ENCODE data around the gene DAND5. TPM values are rescaled to one million over a fixed set of nuclear protein-coding genes. Genes with fewer than 3 reads are reported as not detected.
"Not testable (repeated sequence)": the region's sequence is repeated elsewhere in the genome, so short reads cannot be mapped to it uniquely, and the experiment has no call there.

The DAND5 gene
- total RNA-seq, 1 donor from 2014 or later, result not detected

DNA sequence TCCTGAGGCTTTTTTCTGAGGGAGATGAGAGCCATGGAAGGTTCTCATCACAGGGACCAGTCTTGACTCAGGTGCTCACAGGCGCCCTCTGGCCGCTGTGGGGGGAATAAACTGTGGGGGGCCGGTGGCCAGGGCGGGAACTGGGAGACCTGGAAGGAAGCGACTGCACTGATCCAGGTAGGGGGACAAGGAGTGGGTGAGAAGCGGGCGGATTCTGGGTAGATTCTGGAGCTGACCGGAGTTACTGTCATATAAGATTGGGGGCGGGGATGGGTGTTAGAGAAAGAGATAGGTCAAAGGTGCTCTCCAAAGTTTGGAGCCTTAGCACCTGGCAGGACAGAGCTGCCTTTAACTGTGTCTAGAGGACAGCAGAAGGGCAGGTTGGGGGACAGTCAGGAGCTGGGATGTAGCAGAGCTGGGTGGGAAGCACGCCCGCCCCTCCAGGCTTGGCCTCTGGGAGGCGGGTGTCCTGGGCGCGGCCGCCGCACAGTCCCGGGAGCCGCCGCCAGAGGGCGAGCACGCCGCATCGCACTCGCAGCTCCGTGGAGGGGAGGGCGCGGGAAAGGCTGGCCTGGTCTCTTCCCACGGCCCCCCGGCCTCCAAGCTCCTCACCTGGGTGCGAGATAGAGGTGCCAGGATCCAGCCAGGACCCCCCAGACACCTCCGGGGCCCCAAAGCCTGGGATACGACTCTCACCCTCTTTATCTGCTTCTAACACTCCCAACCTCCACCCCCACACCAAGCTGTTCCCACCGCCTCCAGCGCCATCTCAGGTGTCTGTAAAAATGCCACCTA lies 4.2 kb upstream of the DAND5 start:
- peak; percentile 83 for DNase-seq (ENCODE audit: low read depth)

DNA sequence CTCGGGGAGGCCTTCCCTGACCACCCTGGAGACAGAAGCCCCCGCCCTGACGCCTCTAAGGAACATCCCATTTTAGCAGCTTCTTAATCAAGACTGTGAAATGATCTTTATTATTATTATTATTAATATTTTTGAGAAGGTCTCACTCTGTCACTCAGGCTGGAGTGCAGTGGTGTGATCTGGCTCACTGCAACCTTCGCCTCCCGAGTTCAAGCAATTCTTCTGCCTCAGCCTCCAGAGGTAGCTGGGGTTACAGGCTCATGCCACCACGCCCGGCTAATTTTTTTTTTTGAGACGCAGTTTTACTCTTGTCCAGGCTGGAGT lies 3.6 kb upstream of the DAND5 start:
- no peak for DNase-seq (ENCODE audit: low read depth)

DNA sequence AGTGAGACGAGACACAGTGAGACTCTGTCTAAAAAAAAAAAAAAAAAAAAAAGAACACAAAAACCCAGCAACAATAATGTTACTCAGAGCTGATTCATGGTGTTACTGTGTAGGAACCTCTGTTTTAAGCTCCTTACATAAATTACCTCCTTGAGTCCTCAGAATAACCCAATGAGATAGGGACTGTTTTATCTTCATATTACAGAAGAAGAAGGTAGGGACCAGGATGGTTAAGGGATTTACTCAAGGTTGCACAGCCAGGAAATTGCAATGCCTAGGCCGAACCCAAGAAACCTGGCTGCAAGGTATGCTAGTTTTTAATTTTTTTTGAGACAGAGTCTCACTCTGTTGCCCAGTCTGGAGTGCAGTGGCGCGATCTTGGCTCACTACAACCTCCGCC lies 1.5 kb upstream of the DAND5 start:
- no peak for DNase-seq (ENCODE audit: low read depth)

DNA sequence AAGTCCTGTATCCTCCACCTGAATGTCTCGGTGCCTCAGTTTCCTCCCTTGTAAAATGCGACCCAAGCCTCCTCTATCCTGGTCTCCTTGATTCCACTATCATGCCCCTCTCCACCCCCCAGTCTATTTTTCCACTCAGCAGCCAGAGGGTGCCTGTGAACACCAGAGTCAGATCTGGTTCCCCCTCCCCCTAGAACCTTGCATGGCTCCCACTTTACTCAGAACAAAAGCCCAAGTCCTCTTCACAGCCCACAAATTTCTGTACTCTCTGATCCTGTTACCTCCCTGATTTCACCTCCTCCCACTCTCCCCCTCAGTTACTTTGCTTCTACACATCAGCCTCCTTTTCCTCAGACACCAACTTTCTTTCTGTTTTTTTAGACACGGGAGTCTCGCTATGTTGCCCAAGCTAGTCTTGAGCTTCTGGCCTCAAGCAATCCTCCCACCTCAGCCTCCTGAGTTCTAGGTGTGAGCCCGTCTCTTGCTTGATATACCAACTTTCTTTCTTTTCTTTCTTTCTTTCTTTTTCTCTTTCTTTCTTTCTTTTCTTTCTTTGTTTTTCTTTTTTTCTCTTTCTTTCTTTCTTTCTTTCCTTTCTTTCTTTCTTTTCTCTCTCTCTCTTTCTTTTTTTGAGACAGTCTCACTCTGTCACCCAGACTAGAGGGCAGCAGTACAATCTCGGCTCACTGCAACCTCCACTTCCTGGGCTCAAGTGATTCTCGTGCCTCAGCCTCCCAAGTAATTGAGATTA lies 869 bp downstream of the DAND5 start:
- no peak for DNase-seq (ENCODE audit: low read depth)

DNA sequence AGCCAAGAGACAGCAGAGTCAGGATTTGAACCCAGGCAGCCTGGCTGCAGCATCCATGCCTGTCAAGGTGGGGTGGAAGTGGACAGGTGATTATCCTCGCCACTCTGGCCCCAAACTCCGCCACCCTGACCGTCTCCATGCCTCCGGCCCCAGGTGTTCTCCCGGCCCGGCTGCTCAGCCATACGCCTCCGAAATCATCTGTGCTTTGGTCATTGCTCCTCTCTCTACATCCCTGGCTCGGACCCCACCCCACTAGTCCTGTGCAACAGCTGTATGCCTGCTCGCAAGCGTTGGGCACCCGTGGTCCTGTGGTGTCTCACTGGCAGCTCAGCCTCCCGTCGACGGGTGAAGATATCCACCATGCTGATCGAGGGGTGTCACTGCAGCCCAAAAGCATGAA lies 3.9 kb downstream of the DAND5 start:
- no peak for DNase-seq (ENCODE audit: low read depth)

DNA sequence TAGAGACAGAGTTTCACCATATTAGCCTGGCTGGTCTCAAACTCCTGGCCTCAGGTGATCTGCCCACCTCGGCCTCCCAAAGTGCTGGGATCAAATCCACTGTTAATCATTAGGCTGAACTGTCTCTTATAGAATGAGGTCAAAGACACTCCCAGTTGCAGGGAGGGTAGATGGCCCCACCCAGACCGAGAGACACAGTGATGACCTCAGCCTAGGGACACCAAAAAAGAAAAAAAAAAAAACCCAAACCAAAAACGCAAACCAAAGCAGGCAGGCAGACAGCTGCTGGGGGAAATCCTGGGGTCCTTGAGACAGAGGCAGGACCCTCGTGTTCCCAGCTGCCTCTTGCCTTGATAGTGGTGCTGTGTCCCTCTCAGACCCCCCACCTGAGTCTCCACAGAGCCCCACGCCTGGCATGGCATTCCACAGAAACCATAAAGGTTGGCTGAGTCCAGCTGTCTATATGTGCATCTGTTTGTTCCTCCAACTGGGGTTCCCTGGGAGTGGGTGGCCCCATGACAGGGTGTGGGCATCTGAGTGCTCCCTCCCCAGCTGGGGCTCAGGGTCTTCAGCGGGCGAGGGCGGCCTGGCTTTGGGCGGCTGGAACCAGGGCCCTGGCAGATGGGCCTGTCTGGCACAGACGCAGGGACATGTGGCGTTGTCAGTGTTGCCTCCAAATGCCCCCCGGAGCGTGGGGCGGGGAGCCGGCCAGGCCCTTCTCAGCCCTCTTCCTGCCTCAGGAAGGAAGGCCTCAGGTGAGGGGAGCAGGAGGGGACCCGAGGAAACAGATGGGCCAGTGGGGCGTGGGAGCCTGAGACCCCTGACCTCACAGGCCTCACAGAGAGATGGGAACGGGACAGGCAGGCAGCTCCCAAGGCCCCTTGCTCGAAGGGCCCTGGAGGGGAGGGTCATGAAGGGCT lies 5.2 kb downstream of the DAND5 start:
- peak; percentile 38 for DNase-seq (ENCODE audit: low read depth)

DNA sequence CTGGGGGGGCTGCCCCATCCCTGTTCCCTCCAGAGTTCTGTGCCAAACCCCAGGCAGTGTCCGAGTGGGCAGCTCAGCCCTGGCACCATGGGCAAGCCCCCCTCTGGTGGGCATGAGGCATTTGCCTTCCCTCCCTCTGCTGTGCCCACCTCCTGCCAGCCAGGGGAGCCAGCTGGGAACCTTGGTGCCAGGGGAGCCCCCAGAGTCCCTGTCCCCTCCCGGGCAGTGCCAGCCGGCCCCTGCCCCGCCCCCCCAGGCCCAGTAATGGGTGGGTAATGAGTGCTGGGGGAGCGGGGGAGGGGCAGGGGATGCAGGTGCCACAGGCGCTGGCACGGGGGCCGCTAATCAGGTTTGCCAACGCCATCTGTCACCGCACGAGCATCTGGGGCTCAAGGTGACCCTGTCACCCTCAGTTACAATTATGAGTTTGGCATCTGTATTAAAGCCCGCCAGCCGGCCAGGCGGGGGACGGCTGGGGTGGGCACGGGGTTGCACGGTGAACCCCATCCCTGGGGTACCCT lies 5.9 kb downstream of the DAND5 start:
- DNase-seq (ENCODE audit: low read depth), result no peak

DNA sequence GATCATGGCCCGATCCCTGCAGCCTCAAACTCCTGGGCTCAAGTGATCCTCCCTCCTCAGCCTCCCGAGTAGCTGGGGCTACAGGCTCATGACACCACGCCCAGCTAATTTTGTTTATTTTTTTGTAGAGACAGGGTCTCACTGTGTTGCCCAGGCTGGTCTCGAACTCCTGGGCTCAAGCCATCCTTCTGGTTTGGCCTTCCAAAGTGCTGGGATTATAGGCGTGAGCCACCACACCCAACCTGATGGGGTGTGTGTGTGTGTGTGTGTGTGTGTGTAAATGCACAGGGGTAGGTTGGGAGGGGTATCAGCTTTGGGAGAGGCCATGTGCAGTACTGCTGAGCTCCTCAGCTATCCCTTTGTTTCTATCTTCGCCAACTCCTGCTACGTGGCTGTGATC lies 6.7 kb downstream of the DAND5 start:
- not testable (repeated sequence) for DNase-seq (ENCODE audit: low read depth)

DNA sequence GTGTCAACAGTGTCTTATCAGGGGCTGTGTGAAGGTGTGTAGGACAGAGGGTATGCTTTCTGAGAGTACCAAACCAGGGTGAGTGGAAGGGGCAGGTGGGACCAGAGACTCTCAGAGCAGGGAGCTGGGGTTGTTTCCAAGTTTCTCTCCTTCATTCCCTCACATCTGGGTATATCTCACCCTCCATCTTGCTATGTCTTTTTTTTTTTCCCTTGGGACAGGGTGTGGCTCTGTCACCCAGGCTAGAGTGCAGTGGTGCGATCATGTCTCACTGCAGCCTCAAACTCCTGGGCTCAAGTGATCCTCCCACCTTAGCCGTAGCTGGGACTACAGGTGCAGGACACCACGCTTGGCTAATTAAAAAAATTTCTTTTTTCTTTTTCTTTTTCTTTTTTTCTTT lies 10.6 kb downstream of the DAND5 start:
- DNase-seq (ENCODE audit: low read depth), result no peak

DNA sequence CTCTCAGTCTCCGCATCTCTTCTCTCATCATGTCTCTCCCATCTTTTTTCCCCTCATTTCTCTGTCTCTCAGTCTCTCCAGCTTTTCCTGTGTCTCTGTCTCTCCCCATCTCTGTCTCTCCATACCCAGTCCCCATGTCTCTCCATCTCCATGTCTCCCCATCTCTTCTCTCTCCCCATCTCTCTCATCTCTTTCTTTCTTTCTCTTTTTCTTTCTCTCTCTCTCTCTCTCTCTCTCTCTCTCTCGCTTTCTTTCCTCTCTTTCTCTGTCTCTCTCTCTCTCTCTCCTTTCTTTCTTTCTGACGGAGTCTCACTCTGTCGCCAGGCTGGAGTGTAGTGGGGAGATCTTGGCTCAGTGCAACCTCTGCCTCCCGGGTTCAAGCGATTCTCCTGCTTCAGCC lies 13.3 kb downstream of the DAND5 start:
- no peak for DNase-seq (ENCODE audit: low read depth)

DNA sequence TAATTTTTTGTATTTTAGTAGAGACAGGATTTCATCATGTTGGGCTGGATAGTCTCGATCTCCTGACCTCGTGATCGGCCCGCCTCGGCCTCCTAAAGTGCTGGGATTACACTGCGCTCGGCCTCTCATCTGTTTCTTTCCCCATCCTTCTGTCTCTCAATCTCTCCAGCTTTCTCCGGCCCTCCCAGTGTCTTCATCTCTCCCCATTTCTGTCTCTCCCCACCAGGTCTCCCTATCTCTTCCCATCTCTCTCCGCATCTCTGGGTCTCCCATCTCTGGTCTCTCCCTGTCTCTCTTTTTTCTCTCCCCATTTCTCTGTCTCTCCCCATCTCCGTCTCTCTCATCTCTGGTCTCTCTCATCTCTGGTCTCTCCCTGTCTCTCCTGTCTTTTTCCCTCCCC lies 13.7 kb downstream of the DAND5 start:
- DNase-seq (ENCODE audit: low read depth), result no peak

DNA sequence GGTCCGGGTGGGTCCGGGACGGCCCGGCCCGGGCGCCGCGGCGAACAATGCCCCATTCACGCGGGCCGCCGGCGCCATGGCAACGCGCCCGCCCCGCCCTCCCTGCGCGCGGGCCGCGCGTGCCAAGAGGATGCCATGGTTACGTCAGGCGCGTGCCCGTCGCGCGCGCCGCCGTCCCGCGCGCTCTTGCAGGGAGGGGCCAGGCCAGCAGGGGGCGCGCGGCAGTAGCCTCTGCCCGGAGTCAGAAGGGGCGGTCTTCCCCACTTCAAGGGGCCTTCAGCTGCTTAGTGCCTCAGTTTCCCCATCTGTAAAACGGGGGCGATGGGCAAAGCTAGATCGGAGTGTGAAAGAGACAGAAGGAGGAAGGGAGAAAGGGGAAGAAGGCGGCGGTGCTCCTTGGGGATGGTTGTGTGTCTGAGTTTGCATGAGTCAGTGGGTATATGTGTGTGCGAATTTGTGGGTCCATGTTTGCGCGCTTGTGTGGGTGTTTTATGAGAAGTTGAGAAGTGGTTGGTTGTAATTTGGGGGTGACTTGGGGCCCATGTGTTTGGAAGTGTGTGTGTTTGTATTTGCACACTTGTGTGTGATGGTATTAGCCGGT lies 14.3 kb downstream of the DAND5 start:
- peak; percentile 77 for DNase-seq (ENCODE audit: low read depth)

DNA sequence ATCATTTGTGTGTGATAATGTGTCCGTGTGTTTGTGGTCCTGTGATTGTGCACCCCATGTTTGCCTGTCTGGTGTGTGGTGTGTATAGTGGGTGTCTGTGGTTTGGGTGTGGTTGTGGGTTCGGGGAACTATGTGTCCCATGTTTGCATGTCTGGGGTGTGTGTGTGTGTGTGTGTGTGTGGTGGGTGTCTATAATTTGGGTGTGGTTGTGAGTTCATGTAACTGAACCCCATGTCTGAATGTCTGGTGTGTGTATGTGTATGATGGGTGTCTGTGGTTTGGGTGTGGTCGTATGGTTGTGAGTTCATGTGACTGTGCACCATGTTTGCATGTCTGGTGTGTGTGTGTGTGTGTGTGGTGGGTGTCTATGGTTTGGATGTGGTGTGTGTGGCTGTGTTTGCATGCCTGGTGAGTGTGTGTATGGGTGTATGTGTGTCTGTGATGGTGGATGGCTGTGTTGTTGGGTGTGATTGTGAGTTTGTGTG lies 14.8 kb downstream of the DAND5 start:
- peak; percentile 33 for DNase-seq (ENCODE audit: low read depth)

DNA sequence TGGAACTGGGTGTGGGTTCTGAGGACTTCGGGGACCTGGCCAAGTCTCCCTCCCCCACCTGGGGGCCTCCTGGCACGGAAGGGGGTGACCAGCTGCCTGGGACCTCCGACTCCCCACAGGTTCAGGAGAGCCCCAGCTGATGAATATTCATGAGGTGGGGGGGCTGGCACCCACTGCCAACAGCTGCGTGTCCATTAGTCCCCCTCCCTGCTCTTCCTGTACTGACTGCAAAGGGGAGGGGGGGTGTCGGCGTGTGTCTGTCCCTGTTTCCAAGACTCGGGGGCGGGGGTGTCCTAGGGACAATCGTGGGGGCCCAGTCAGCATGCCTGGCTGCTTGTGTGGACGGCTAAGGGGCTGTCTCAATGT lies 15.3 kb downstream of the DAND5 start:
- peak; percentile 64 for DNase-seq (ENCODE audit: low read depth)

DNA sequence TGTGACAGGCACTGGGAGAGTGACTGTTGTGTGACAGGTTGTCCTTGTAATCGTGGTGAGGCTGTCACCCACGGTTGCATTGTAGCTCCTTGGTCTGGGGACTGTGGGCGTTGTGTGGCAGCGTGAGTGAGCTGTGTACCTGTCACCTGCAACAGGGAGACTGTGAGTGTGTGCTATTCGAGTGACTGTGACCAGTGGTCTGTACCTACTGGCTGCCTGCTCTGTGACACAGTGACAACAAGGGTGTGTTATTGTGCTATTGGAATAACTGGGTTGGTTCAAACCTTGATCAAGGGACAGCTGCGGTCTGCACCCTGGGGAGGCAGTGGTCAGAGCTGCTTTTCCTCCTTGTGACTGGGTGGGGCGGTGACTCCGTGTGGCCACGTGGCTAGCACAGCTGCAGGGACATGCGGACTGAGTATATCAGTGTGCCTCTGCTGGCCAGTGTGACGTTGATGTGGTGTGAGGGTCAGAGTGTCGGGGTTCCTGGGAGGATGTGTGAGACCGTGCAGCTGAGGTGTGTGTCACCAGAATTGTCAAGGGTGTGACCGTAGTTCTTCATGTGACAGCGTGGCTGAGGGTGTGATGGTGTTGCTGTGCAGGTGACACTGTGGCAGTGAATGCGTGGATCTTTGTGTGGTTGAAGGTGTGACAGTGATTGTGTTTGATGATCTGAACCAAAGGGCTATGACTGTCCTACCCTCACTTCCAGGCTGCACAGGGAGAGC lies 15.8 kb downstream of the DAND5 start:
- peak; percentile 98 for DNase-seq (ENCODE audit: low read depth)

DNA sequence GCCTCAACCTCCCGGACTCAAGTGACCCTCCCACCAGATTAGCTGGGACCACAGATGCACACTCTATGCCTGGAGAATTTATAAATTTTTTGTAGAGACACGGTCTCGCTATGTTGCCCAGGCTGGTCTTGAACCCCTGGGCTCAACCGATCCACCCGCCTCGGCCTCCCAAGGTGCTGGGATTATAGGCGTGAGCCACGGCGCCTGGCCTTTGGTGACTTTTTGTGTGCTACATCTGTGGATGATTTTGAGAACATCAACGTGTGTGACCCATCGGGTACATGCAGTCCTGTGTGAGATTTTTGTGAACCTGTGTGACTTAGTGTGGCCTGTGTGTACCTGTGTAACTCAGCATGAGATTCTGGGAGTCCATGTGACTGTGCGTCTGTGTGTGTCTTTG lies 17.4 kb downstream of the DAND5 start:
- no peak for DNase-seq (ENCODE audit: low read depth)

DNA sequence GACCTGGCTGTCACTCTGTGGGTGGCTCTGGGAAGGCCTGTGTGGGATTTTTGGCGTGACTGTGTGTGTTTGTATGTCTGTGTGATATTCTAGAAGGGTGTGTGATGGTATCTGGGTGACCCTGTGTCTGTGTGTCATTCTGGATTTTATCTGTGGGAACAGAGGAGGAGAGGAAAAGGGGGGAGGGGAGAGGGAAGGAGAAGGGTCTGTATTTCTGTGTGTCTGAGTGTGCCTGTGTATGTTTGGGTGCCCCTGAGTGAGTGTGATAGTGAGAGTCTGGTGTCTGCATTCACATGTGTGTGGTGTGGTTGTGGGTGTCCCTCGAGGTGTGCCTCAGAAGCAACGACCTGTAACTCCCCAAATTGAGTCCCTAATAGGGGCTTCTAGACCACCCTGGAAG lies 17.8 kb downstream of the DAND5 start:
- DNase-seq (ENCODE audit: low read depth), result no peak

DNA sequence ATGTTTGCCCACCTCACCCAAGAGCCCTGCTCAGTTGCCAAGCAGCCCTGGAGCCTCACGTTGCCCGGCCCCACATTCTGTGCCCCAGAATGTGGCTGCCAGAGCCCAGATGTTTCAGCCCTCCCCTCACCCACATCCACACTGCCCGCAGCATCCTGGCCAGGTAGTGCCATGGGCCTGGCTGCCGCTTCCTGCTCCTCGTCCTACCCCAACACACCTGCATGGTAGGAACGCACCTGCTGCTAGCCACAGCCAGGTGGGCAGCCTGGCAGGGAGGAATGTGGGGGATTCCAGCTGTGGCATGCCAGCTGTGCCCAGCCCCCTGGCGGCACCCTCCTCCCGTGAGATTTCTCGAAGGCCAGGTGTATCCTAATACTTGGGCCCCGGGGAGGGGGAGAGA lies 18.4 kb downstream of the DAND5 start:
- DNase-seq (ENCODE audit: low read depth), result no peak

DNA sequence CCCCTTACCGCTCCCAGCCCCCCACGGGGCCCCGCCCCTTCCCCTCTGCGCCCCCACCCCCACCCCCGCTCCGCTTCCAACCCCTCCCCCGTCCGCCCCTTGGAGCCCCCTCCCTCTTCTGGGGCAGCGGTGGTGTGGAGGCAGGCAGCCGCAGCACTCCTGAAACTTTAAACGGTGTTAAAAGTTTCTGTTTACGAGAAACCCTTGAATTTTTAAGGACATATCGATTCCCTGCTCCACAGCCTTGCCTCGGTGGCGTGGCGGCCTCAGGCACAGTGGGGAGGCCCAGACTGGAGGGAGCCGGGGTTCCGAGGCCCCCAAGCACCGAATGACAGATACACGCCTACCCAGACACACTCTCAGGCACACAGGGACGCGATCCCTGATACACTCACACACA lies 21.1 kb downstream of the DAND5 start:
- DNase-seq (ENCODE audit: low read depth), result no peak

DNA sequence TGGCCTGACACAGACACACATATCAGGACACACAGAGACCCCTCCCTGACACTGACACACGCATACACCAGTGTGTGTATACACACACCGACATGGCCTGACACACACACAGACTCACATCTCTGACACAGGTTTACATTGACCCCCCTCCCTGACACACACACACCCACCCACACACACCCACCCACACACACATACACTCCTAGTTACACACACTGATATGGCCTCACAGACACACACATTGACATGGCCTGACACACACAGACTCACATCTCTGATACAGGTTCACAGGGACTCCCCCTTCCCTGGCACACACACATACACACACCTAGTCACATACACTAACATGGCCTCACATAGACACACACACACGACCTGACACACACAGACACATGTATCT lies 21.5 kb downstream of the DAND5 start:
- no peak for DNase-seq (ENCODE audit: low read depth)

DNA sequence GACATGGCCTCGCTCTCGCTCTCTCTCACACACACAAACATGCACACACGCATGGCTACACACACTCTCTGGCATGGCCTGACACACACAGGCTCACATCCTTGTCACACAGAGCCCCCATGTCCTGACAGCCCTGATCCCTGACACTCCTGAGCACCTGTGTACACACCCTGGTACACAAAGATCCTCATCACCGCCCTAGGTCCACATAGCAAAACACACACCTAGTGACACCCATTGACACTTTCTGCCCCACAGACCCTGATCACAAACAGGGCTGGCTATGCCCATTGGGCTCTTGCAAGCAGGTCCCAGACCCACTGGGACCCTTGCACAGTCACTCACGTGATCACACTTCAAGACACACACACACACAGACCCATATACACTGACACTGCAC lies 21.9 kb downstream of the DAND5 start:
- DNase-seq (ENCODE audit: low read depth), result no peak
